SU-DHL-6 (cell line): Measurements from ENCODE around the gene POU6F2.

Experiments
- EZH2phosphoT487 ChIP-seq: fragments of 200-600 bp; sonication (generic), shearing (Covaris generic); conservative IDR thresholded peaks from 2 replicates; pipeline ENCODE4 v1.6.1; 2018; ENCODE audit warnings: mild to moderate bottlenecking, antibody characterized with exemption, low read length, moderate library complexity, mixed read lengths
- TF ChIP-seq, protein P1 (sequence below): fragments of 200-600 bp; sonication (generic); IDR thresholded peaks from one replicate; pipeline ENCODE4 v1.5.1; 2017; ENCODE audit warnings: antibody characterized with exemption, mild to moderate bottlenecking, low read length, moderate library complexity; ENCODE audit not compliant: insufficient read depth, poor library complexity, severe bottlenecking

DNA sequence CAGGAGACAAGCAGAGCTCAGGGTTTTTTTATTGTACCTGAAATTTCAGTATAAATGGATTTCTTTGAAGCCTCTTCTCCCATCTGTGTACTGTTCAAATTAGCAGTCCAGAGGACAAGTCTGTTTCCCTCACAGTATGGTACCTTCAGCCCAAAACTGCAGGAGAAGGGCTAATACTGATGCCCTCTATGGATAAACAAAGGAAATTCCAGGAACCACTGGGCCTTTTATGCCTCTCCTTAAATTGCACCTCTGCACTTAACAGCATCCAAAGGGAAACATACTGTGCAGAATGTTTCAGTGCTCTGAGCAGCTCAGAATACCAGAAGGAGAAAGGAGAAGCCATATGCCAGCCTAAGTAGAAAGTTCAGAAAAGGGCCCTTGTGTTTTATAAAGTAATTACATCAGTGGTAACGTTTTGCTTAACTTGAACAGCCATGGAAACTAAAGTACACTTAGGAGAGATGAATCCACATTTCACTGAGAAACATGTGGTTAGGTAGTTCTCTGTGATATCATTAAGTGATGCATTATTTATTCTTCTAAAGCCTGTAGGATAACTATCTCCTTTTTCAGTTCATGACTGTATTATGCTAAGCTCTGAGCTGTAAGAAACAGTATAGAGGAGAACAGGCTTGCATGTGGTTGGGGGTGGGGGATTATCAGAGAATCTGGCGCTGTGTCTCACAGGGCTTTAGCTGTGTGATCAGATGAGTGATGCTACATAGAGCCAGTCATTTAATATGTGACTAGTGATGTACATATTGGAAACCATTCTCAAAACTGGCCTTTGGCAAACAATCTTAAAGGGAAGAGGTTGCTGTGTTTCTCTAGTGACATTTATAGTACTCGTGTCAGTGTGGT lies 111.3 kb downstream of the POU6F2 start:
- TF ChIP-seq, protein P1, sequence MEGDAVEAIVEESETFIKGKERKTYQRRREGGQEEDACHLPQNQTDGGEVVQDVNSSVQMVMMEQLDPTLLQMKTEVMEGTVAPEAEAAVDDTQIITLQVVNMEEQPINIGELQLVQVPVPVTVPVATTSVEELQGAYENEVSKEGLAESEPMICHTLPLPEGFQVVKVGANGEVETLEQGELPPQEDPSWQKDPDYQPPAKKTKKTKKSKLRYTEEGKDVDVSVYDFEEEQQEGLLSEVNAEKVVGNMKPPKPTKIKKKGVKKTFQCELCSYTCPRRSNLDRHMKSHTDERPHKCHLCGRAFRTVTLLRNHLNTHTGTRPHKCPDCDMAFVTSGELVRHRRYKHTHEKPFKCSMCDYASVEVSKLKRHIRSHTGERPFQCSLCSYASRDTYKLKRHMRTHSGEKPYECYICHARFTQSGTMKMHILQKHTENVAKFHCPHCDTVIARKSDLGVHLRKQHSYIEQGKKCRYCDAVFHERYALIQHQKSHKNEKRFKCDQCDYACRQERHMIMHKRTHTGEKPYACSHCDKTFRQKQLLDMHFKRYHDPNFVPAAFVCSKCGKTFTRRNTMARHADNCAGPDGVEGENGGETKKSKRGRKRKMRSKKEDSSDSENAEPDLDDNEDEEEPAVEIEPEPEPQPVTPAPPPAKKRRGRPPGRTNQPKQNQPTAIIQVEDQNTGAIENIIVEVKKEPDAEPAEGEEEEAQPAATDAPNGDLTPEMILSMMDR = no peak
- no peak for TF ChIP-seq EZH2phosphoT487
